Ishikawa (cell line): ENCODE measurements around the gene FAM186B.
A peak's percentile ranks its signal among the peaks of the same experiment; 100 is the strongest.

Experiments used
- CREB1 ChIP-seq: IDR thresholded peaks from 2 replicates; pipeline ENCODE4 v1.6.1; 2012; ENCODE audit warnings: low read depth
- EGR1 ChIP-seq: IDR thresholded peaks from 2 replicates; pipeline ENCODE4 v1.6.1; 2012
- EP300 ChIP-seq: IDR thresholded peaks from 2 replicates; pipeline ENCODE4 v1.6.1; 2012; ENCODE audit warnings: borderline replicate concordance
- FOXM1 ChIP-seq: IDR thresholded peaks from 2 replicates; pipeline ENCODE4 v1.6.1; 2012; ENCODE audit warnings: low read depth, borderline replicate concordance
- RAD21 ChIP-seq: IDR thresholded peaks from 2 replicates; pipeline ENCODE4 v1.6.1; 2012; ENCODE audit warnings: low read depth
- TAF1 ChIP-seq: IDR thresholded peaks from 2 replicates; pipeline ENCODE4 v1.6.1; 2012; ENCODE audit warnings: low read depth, mild to moderate bottlenecking
- ZBTB7A ChIP-seq: IDR thresholded peaks from 2 replicates; pipeline ENCODE4 v1.6.1; 2012; ENCODE audit warnings: low read depth
- TF ChIP-seq, protein P1 (sequence below): IDR thresholded peaks from 2 replicates; pipeline ENCODE4 v1.6.1; 2012
- TF ChIP-seq, protein P2 (sequence below): IDR thresholded peaks from 2 replicates; pipeline ENCODE4 v1.6.1; 2012
- TF ChIP-seq, protein P3 (sequence below): IDR thresholded peaks from 2 replicates; pipeline ENCODE4 v1.6.1; 2012; ENCODE audit warnings: low read depth, mild to moderate bottlenecking

Gene FAM186B

DNA sequence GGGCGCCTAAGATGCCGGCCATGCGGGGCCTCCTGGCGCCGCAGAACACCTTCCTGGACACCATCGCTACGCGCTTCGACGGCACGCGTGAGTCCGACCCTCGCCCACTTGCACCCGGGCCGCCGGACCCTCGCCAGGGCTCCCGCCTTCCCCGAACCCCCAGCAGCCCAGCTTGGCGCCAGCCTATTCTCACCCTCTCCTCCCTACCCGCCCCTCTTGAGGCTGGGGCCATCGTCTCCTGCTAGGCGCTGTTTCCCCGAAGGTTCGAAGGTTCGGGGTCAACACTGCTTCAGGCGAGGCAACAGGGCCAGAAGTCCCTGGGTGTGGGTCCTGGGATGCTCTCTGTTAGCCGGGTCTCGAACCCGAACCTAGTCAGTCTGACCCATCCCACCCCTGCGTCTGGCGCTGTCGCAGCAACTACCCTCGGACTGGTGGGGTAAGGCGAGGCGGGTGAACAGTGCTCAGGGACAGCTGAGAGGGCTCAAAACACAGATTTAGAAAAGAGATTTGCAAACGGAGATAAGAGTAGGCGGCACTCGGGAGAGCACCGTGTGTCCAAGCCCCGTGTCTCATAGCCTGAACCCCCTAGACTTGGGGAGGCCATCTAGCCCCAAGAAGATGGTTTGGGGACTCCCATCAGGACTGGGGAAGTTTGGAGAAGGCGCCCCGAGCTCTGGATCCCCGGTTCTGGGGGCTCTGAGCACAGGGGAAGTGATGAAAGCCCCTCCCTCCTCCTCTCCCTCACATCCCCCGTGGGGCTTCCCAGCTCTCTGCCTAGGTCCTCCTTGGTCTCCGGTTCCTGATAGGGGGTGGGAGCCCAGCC is 65.8 kb downstream of the FAM186B start:
- no peak for TF ChIP-seq TAF1
- TF ChIP-seq, protein P1, sequence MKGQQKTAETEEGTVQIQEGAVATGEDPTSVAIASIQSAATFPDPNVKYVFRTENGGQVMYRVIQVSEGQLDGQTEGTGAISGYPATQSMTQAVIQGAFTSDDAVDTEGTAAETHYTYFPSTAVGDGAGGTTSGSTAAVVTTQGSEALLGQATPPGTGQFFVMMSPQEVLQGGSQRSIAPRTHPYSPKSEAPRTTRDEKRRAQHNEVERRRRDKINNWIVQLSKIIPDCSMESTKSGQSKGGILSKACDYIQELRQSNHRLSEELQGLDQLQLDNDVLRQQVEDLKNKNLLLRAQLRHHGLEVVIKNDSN: no peak
- no peak for TF ChIP-seq RAD21
- no peak for TF ChIP-seq EGR1
- TF ChIP-seq, protein P2, sequence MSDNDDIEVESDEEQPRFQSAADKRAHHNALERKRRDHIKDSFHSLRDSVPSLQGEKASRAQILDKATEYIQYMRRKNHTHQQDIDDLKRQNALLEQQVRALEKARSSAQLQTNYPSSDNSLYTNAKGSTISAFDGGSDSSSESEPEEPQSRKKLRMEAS: no peak
- TF ChIP-seq ZBTB7A: no peak
- no peak for TF ChIP-seq FOXM1
- no peak for TF ChIP-seq EP300
- no peak for TF ChIP-seq CREB1

DNA sequence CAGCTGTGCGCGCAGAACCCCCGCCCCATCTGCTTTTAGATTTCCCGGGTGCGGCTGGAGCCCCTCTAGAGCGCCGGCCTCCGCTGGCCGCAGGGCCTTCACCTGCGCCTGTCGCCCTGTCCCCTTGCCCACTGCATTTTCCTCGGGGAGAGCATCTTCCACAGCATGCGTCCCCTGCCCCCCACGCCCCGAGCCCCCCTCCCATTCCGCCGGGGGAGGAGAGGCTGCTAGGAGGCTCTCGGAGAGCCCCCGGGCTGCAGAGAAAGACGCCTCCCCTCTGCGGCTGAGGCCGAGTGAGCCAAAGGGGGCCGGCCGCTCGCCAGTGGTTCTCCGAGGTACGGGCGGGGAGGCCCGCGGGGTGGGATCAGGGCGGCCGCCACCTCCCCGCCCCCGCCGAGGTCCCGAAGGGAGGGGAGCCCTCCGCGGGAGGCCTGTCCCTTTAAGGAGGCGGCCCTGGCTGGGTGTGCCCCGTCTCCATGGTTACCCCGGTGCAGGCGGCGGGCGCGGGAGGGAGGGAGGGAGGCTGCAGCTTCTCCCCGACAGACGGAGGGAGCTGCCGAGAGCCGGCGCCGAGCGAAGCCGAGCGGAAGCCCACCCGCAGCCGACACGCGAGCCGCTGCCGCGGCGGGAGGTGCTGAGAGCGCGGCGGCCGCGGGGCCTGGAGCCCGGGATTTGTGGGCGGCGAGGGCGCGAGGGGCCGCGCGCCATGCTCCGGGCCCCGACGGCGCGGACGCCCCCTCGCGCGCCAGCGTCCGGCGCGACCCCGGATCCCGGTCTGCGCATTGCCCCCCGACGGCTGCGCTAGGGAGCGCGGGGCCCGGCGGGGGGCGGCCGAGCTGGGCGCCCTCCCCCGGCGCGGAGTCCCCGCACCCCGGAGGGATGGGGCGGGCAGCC is 66.7 kb downstream of the FAM186B start, which contains the start of gene KCNH3:
Gene KCNH3, plus strand, starts transcription at position 521 of the 894 bp plus-strand sequence. CDS start 387 bp downstream, outside the sequence.
- TF ChIP-seq EGR1 (0 out of 2 replicates have a peak, but pooled peaks have one; percentile 49), ZBTB7A (peak; percentile 37; the same call in 1 of the 2 replicates), FOXM1 (no peak)

DNA sequence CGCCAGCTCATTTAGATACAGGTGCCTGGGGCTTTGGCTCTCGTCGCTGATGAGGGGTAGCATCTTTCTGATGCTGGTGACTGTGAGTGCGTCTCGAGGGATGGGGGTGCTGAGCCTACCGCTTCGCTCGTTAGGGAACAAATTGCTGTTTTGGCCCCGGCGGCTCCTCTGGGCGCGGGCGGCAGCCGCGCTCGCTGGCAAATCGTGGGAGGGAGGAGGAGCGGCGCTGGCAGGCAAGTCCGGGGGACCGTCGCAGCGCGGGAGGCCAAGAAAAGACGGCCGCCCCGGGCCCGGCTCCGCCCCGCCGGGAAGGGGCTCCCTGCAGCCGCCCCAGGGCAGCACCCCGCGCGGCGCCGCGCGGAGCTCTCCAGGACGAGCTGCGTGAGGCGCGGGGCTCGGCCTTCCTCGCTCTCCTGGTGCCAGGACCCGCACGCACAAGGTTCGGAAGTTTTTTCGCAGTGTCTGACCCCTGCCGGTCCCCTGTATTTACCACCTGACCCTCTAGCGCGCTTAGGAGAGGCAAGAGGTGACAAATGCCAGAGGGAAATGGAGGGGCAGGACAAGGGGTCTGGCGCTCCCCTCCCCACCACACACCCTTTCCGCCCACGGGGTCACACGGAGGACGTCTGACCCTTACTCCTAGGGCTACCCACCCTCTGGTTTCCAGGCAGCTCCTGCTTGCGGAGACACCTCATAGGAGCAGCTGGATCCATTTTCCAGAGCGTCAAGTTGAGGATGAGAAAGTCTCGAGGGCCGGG is 67.5 kb downstream of the FAM186B start:
- peak; percentile 73 for TF ChIP-seq ZBTB7A
- TF ChIP-seq, protein P3, sequence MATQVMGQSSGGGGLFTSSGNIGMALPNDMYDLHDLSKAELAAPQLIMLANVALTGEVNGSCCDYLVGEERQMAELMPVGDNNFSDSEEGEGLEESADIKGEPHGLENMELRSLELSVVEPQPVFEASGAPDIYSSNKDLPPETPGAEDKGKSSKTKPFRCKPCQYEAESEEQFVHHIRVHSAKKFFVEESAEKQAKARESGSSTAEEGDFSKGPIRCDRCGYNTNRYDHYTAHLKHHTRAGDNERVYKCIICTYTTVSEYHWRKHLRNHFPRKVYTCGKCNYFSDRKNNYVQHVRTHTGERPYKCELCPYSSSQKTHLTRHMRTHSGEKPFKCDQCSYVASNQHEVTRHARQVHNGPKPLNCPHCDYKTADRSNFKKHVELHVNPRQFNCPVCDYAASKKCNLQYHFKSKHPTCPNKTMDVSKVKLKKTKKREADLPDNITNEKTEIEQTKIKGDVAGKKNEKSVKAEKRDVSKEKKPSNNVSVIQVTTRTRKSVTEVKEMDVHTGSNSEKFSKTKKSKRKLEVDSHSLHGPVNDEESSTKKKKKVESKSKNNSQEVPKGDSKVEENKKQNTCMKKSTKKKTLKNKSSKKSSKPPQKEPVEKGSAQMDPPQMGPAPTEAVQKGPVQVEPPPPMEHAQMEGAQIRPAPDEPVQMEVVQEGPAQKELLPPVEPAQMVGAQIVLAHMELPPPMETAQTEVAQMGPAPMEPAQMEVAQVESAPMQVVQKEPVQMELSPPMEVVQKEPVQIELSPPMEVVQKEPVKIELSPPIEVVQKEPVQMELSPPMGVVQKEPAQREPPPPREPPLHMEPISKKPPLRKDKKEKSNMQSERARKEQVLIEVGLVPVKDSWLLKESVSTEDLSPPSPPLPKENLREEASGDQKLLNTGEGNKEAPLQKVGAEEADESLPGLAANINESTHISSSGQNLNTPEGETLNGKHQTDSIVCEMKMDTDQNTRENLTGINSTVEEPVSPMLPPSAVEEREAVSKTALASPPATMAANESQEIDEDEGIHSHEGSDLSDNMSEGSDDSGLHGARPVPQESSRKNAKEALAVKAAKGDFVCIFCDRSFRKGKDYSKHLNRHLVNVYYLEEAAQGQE: no peak
